ENCODE results near the gene CLEC14A.

CLEC14A gene, protein sequence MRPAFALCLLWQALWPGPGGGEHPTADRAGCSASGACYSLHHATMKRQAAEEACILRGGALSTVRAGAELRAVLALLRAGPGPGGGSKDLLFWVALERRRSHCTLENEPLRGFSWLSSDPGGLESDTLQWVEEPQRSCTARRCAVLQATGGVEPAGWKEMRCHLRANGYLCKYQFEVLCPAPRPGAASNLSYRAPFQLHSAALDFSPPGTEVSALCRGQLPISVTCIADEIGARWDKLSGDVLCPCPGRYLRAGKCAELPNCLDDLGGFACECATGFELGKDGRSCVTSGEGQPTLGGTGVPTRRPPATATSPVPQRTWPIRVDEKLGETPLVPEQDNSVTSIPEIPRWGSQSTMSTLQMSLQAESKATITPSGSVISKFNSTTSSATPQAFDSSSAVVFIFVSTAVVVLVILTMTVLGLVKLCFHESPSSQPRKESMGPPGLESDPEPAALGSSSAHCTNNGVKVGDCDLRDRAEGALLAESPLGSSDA

DNA sequence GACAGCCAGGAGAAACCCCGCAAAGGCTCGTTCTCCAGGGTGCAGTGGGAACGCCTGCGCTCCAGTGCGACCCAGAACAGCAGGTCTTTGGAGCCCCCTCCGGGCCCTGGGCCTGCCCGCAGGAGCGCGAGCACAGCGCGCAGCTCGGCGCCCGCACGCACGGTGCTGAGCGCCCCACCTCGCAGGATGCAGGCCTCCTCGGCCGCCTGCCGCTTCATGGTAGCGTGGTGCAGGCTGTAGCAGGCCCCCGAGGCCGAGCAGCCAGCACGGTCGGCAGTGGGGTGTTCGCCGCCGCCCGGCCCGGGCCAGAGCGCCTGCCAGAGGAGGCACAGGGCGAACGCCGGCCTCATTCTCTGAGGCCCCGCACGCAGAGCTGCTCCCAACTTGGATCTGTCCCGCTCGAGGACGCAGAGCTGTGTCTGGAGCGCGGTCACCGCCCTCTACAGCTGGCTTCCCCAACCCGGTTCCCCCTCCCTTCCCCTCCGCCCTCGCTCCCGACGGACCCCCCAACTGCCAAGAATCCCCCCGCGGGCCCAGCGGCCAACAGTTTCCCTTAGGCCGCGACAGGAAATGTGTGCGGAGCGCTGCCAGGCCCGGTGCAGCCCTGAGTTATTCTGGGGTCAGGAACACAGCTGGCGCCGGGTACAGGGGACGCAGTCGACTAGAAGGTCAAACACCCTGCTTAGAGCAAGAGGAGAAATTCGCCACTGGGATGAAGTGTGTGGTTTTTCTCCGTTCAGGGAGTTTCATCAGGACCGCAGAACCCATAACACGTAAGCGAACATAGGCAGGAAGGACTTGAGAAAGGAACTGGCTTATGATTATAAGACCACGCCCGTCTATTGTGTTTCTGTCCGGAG, at the start of gene CLEC14A:
CLEC14A (minus strand) TSS at position 421 of the 860 bp plus-strand sequence; CDS start at position 350, 71 bp downstream.
- DNase-seq = peak; percentile 26 to 35

DNA sequence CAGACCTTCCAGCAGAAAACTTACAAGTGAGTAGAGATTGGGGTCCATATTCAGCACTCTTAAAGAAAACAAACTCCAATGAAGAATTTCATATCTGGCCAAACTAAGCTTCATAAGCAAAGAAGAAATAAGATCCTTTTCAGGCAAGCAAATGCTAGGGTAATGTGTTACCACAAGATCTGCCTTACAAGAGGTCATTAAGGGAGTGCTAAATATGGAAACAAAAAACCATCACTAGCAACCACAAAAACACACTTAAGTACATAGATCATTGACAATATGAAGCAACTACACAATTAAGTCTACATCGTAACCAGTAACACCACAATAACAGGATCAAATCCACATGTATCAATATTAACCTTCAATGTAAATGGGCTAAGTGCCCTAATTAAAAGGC, 47.1 kb upstream of the CLEC14A start:
- no peak for DNase-seq

DNA sequence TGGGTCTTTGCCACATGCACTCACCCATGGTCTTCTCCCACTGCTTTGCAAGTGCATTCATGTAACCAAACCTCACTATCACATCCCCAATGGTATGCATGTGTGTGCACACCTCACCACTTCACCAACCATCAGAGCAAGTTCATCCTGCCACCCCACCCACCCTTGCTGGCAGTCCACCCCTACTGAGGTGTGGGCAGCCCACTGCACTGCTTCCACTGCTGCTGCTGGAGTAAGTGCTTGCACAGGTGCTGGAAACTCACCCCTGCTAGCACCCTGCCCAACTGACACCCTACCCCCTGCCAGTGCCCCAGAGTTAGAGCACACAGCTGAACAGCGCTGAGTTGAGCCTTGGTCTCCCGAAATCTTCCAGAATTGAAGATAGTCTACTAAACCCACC, 46.1 kb upstream of the CLEC14A start:
- no peak for DNase-seq

DNA sequence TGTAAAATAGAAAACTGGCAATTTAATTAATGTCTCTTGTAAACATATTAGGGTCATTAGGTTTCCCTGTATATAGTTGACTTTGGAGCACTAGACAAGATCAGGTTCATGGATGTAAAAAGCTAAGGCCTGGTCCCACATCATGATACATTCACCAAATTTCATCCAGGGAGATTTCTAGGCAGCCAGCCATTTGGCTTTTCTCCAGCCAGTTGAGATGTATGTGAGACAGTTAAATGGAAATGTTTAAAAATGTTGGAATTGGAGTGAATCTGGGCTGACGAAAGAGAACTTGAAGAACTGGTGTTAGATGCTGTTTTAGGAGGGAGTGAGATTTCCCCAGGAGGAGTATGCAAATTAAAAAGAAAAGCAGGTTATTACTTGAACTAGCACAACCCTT, 41.8 kb upstream of the CLEC14A start:
- no peak for DNase-seq

DNA sequence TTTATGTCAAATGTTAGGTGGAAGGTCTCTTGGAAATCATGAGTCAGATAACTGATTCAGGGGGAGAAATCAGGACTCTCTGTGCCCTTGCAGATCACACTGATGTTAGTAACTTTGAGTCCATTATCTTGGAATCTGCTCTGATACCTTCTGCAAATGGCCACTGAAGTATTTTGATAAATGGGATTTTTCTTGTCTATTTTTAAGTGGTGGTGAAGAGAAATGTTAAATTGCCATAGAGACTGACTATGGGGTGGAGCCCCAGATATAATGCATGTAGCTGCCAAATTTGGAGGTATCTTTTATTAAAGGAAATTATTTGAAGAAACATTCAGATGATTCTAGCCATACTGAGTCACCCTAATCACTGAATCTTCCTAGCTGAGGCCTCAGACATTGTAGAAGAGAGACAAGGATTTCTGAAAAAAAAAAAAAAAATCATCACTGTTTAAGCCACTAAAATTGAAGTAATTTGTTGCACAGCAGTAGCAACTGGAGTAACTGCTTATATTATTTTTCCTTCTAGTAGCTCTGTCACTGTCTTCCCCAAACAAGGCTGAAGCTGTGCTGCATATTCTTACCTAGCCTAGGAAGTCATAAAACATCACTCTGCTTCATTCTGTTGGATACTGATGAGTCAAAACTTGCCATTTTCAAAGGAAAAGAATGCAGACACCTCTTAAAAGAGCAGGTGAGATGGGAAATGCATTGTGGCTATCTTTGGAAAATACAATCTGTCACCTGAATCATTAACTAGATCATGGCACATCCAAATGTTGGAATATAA, 36.0 kb upstream of the CLEC14A start:
- no peak for DNase-seq

DNA sequence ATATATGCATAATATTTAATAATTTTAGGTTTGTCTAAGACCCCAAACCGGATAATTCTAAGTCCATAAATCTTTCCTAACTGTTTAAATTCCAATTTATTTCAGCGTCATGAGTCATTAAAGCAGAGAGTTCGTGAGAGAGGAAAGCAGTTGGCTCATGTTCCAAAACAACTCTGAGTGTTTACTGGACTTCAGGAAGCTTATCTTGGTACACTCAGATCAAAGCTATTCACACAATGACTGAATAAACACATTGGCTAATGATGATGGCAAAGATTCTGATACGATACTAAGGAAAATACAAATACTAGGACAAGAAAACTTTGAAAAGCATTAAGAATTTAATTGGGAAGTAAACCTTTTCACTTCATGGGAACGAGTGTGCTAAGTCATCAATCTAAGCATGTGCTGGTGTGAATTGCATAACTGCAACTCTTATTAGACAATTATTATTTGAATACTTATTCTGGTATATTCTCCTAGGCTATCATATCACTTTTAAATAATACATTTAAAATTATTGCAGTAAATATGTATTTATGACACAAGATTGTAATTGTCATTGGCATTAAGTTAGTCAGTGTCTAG, 34.8 kb upstream of the CLEC14A start:
- no peak for DNase-seq

DNA sequence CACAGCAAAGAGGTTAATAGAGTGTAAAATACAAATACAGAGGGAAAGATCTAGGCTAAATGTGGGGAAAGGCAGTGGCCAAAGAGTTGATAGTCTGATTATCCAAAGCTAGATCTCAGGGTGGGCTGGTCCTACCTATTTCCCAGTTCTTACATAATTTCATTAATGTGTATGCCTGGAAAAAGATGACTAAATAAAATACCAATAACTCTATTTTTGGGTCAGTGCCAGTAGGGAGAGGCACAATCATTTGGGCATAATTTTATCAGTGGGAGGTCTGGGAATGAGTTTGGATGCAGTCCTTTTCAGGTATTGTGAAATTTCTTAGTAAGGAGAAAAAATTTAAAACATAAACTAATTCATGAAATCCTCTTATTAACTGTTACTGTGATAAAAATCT, 30.6 kb upstream of the CLEC14A start:
- DNase-seq = no peak

DNA sequence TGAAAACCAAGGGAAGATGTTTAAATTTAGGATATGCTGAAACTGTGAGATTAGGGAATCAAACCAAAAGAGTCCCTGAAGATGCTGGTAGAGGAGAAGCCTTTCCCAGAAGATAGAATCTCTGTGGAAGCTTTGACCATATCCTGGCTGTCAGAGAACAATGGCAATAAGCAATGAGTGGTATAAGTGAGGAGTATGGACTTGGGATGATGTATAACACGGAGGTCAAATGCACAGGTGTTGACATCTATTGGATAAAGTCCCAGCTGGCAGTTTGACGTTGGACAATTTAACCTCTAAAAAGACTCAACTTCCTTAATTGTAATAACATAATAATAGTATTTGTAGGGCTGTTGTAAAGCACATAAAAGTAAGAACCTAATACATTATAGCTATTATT, 30.1 kb upstream of the CLEC14A start:
- DNase-seq = no peak

DNA sequence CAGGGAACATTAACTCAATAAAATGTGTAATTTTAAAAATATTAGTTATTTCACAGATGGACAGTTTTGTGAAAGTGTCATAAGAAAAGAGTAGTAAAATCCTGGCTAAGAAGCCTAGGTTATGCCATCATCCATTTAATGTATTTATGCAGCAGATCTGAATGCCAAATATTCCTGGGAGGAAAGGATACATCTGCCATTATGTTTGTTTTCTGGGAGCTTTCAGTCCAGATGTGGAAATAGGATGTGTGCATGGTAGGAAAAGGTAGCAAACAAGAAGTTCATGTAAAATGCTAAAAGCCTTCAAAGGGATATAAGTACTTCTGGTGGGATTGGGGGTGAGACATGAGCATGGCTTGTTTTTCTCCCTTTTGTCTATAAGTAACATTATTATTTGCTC, 27.0 kb upstream of the CLEC14A start:
- no peak for DNase-seq

DNA sequence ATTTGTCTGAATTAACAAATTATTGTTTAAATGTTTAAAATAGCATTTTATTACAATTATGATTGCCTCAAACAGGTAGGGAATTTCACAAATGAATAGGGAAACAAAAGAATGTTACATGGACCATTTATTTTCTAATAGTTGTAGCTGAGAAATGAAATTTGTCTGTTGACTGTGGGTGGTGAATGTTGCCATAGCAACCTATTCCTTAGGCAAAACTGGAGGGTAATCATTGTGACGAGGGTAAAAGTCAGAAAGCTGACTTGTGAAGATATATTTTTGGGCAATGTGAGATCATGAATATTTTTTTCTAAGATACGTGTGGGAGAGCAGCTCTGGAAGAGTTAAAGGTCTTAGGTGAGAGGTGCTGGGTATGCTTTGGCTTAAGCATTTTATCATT, 24.2 kb upstream of the CLEC14A start:
- DNase-seq = no peak

DNA sequence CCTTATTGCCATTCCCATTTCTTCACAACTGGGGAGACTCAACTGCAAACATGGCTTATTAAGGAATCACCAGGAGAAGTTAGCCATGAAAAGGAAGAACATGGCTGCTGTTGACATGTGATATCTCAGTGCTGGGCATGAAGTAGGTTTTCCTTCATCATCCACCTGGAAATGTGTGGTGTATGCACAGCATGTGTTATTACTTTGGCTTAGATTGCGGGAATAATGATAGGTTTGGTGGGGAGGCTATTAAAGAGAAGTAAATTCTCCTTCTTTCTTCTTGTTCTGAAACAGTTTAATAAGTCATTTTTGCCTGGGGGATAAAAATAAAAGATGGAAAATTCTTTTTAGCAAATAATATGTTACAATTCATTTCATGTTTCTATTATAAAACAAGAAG, 23.7 kb upstream of the CLEC14A start:
- DNase-seq = no peak

DNA sequence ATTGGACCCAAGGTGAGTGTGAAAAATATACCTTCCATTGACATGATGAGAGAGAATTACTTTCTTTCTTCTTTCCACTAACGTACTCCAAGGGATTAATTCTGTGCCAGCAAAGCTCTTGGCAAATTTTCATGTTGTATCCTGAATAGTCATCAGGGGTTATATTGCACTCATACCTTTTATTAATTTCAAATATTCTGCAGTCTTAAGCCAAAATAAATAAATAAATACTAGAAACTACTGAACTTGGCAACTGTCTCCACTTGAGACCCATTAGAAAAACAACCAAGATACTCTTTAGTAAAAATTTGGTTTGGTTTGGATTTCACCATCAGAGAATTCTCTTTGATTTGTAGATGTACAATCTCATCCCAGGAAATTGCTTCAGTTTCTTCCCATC, 22.1 kb upstream of the CLEC14A start:
- no peak for DNase-seq

DNA sequence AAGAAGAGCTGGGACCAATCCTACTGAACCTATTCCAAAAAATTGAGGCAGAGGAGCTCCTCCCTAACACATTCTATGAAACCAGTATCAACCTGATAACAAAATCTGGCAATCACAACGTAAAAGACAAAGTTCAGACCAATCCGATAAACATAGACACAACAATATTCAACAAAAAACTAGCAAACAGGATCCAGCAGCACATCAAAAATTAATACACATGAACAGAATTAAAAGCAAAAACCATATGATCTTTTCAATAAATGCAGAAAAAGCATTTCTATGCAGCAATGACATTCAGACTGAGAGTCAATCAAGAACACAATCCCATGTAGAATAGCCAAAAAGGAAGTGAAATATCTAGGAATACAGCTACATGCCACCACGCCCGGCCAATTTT, 7.0 kb upstream of the CLEC14A start:
- DNase-seq = no peak

DNA sequence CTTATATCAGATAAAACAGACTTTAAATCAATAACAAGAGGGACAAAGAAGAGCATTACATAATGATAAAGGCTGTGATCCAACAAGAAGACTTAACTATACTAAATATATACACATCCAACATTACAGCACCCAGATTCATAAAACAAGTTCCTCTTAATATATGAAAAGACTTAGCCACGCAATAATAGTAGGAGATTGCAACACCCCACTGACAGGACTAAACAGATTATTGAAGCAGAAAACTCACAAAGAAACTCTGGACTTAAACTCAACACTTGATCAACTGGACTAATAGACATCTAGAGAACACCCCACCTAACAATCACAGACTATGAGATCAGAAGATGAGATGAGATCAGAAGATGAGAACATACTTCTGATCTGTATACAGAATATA, 5.7 kb upstream of the CLEC14A start:
- DNase-seq = no peak

DNA sequence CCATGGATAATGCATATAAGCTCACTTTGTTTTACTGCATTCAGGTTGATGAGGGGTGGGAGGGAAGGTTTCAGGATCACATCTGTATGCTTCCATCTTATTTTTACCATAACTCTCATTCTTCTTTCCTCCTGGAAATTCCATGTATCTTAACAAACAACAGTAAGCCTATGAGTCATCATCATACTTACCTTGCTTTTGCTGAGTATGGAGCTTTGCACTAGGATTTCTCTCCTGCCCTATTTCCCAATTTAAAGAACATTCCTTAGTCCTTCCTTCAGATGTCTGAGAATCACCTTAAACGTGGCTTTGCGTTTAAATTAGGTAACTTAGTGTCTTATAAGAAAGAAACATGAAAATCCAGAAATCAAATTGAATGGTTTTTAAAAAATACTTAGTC, 1.6 kb upstream of the CLEC14A start:
- DNase-seq = no peak

DNA sequence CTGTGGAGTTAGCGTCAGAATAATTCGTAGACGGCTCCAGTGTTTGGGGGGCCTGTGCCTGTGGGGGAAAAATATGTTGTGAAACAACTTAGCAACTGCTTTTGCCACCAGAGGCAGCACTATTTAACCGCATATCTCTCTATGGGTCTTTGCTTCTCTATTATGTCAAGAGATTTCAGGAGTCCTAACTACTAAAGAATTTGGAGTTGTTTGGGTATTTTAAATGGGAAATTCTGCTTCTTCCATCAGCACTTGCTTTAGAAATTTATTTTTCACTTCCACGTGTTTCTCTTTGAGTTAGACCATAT, 594 bp upstream of the CLEC14A start:
- no peak for DNase-seq

DNA sequence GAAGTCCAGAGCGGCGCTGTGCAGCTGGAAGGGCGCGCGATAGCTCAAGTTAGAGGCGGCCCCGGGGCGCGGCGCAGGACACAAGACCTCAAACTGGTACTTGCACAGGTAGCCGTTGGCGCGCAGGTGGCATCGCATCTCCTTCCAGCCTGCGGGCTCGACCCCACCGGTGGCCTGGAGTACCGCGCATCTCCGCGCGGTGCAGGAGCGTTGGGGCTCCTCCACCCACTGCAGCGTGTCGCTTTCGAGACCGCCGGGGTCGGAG, 553 bp downstream of the CLEC14A start:
- peak in 1 of 2 experiments; percentile 34 for DNase-seq

DNA sequence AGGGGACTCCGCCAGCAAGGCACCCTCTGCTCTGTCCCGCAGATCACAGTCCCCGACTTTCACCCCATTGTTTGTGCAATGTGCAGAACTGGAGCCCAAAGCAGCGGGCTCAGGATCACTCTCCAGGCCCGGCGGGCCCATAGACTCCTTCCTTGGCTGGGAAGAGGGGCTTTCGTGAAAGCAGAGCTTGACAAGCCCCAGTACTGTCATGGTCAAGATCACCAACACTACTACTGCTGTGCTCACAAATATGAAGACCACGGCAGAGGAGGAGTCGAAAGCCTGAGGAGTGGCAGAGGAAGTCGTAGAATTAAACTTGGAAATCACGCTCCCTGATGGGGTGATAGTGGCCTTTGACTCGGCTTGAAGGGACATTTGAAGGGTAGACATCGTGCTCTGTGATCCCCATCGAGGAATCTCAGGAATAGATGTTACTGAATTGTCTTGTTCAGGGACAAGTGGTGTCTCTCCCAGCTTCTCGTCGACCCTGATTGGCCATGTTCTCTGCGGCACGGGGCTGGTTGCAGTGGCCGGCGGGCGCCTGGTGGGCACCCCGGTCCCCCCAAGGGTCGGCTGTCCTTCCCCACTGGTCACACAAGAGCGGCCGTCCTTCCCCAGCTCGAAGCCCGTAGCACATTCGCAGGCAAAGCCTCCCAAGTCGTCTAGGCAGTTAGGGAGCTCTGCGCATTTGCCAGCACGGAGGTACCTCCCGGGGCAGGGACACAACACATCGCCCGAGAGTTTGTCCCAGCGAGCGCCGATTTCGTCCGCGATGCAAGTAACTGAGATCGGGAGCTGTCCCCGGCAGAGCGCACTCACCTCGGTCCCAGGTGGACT, 1.1 kb downstream of the CLEC14A start:
- peak in 1 of 2 experiments; percentile 20 for DNase-seq

DNA sequence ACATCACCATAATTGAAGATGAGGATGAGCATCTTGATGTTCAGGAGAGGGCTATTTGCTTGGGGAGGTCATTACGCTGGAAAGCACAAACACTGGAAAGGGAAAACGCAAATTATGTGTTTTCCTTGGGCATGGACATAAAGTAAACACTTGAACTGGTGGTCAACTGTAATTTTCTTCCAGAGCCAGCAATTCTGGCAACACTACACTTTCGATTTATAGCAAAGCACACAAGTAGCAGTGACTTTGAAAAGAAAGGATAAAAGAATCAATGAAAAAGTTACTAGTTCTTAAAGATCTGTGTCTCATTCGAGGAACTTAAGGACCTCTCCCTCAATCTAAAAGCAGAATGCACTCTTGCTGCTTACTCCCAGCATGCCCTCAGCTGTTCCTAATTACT, 2.2 kb downstream of the CLEC14A start:
- DNase-seq = no peak

DNA sequence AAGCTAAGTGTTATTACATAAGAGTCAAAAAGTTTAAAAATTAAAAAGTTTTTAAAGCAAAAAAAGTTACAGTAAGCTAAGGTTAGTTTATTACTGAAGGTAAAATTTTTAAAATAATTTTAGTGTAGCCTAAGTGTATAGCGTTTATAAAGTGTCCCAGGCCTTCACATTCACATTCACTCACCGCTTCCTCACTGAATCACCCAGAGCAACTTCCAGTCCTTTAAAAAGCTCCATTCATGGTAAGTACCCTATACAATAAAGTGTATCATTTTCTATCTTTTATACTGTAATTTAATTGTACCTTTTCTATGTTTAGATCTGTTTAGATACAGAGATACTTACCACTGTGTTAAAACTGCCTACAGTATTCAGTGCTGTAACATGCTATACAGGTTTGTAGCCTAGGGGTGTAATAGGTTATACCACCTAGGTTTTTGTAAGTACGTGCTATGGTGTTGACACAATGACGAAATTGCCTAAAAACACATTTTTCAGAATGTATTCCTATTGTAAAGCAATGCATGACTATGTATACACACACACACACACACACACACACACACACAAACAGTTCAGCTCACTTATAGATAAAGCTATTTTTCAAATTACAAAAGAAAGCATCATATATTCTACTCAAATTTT, 3.7 kb downstream of the CLEC14A start:
- no peak for DNase-seq

DNA sequence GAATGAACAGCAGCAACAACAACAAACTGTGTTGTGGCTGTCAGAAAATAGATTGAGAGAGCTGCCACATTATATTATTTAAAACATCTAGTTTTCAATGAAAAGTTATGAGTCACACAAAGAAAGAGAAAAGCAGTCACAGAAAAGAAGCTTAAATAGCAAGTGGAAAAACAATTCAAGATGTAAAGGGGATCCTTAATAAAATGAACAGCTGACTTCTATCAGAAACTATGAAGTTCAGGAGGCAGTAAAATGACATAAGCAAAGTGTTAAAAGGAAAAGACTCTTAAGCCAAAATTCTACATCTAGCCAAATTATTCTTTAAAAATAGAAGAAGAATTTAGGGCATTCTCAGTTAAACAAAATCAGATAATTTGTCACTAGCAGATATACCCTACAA, 5.6 kb downstream of the CLEC14A start:
- DNase-seq = no peak
